ENCODE measurements around the gene RARB.

Gene RARB

DNA sequence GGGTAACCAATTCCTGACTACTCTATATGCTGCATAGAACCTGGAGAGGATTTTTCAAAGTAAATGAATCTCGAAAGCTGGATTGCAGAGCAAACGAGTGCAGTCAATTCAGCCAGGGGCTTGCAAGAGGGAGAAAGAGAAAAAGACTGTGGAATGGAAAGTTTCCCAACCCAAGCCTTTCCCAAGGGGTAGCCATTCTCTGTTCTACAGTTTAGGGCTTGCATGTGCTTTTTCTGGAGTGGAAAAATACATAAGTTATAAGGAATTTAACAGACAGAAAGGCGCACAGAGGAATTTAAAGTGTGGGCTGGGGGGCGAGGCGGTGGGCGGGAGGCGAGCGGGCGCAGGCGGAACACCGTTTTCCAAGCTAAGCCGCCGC lies 511 bp upstream of the RARB start:
- peak; percentile 40 for DNase-seq (ENCODE audit: low read depth)
- H3K4me3 ChIP-seq (replicated peaks; ENCODE audit: low read depth, low read length), result peak overlapping the region; percentile 70
- TF ChIP-seq, protein P1, sequence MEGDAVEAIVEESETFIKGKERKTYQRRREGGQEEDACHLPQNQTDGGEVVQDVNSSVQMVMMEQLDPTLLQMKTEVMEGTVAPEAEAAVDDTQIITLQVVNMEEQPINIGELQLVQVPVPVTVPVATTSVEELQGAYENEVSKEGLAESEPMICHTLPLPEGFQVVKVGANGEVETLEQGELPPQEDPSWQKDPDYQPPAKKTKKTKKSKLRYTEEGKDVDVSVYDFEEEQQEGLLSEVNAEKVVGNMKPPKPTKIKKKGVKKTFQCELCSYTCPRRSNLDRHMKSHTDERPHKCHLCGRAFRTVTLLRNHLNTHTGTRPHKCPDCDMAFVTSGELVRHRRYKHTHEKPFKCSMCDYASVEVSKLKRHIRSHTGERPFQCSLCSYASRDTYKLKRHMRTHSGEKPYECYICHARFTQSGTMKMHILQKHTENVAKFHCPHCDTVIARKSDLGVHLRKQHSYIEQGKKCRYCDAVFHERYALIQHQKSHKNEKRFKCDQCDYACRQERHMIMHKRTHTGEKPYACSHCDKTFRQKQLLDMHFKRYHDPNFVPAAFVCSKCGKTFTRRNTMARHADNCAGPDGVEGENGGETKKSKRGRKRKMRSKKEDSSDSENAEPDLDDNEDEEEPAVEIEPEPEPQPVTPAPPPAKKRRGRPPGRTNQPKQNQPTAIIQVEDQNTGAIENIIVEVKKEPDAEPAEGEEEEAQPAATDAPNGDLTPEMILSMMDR (IDR thresholded peaks at IDR 0.05; ENCODE audit: low read length, missing control alignments), result no peak

DNA sequence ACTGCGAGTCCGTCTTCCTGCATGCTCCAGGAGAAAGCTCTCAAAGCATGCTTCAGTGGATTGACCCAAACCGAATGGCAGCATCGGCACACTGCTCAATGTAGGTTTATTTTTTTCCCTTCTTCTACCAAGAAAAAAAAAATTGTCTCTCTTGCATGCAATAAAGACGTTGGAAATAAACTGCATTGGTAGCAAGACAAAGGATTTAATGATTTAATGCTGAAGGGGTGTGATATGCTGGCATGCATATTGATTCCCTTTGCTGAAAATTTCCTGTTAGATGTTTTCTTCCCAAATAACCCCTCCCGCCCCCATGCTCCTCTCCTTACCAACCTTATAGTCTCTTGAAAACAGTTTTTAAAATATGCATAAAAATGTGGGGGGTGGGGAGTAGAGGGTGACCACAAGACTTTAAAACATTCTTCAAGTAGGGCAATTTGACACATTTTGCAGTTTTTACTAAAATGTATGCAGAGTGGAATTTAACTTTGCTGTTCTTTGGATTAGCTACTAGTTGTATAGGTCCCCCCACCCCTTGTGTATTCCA lies 799 bp downstream of the RARB start:
- peak overlapping the region; percentile 70 for H3K4me3 ChIP-seq (replicated peaks; ENCODE audit: low read depth, low read length)
- DNase-seq (ENCODE audit: low read depth), result no peak
- TF ChIP-seq, protein P1 (IDR thresholded peaks at IDR 0.05; ENCODE audit: low read length, missing control alignments), result no peak

DNA sequence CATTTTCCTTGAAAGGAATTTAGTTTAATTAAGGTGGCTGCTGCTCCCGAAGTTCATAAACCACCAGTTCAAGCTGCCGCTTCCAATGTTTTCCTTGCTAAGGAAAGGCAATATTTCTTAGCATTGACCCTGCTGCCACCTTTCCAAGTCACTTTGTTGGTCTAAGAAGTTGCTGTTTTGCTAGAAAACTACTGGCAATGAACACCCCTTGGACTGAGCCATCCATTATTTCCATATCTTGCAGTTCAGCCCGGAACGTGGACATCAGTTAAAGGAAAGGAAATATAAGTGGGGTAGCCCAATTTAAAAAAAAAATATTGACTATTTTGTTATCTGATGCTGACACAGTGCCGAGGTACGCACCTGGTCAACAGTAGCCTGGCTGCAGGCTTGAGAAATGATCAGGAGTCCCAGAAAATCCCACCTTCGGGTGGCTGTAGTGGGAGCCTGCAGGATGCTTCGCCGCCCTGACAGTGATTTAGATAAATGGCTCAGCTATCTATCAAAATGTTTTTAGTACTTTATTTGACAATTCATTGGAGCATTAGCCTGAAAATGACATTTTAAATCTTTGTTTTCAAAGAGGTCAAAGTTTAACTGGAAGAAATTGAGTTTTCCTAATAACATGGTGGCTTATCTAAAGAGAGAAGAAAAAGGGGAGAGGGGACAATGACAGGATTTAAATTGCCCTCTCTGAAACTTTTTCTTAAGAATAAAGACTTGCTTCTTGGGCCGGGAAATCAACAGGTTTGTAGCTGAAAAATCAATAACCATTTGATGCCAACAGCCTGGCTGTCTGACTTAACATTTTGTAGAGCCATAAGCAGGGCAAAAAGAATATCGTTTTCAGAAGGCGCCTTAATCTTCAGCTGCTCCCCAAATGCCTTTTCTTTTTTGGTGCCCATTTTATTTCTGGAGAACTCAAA lies 1.6 kb downstream of the RARB start:
- peak overlapping the region; percentile 70 for H3K4me3 ChIP-seq (replicated peaks; ENCODE audit: low read depth, low read length)
- TF ChIP-seq, protein P1 (IDR thresholded peaks at IDR 0.05; ENCODE audit: low read length, missing control alignments), result no peak
- no peak for DNase-seq (ENCODE audit: low read depth)

DNA sequence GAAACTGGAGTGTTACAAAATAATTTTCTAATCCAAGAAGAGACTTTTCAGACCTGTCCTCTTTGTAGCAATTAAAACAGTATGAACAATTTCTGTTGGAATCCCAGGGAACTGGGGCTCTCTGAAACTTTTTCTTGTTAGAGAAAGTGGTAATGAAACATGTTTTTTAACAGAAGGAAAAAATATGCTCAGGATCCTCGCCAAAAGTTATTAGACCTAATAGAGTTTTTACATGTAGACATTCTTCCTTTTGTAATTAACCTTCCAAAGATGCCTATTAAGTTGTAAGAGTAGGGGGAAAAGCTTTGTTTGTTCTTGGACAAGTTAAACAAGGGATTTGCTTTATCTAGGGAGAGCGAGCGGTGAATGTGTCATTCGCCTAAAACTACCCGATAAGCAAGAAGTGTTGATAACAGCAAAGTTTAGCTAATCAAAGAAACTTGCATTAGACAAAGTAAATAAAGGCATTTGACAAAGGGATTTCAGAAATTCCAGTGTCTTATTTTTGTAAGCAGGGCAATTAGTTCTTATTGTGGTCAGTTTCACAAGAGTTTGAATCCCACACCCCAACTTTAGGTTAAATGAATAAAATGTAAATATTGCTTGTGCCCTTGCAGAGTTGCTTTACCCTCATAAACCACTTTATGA lies 2.3 kb downstream of the RARB start:
- H3K4me3 ChIP-seq (replicated peaks; ENCODE audit: low read depth, low read length), result peak overlapping the region; percentile 70
- TF ChIP-seq, protein P1 (IDR thresholded peaks at IDR 0.05; ENCODE audit: low read length, missing control alignments), result no peak
- peak; percentile 38 for DNase-seq (ENCODE audit: low read depth)

DNA sequence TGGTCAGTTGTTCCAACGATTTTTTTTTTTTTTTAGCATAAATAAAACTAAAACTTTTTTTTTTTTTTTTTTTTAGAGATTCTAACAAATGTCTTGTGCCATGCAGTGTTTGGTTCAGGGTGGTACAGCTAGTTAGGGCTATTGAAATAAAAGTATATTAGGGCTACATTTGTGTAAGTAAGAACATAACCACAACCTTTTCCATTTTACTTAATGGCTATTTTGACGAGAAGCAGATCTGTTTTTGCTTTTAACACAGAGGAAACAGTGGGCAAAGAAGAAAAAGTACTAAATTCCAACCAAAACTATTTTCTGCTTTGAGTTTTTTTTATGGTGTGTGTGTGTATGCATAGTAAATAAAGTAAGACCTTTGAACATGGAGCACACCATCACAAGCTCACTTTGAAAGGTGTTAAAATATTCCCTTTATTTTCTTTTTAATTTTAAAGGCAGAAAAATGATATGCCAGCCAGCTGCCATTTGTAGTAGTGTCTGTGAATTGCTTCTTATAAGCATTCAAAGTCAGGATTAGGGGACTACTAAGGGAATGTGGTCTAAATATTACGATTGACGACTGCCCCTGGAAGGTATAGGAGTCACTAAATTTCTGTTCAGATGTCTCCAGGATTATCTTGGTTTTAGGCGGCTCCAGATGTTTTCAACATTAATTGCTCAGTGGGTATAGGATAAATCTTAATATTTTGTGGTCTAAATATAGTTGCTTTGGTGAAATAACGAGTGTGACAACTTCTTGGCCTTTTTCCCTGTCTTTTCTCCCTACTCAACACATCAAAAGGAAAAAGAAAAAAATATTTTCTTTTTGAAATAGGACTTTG lies 3.1 kb downstream of the RARB start:
- peak overlapping the region; percentile 70 for H3K4me3 ChIP-seq (replicated peaks; ENCODE audit: low read depth, low read length)
- TF ChIP-seq, protein P1 (IDR thresholded peaks at IDR 0.05; ENCODE audit: low read length, missing control alignments), result no peak
- DNase-seq (ENCODE audit: low read depth), result peak; percentile 17

DNA sequence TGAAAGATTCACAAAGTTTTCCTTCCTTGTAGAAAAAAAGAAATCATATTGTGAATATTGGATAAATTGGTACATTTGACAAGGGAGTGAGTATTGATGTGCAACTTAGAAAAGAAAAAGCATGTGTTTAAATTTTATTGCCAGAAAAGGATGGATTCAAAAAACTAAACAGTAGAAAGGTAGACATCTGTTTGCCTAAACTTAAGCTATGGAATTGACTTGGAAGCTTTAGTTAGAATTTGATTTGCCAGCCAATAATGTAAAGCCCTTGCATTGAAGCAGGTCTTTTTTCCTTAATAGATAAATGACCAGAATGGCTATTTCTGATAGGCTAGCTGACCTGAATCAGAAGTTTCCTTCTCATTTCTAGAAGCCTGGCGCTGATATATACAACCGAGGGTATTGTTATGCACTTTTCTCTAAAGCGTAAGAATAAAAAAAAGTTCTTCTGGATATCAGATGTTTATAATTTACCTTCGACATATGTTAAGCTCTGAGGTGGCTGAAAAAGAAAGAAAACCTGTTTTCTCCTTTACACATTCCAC lies 4.2 kb downstream of the RARB start:
- H3K4me3 ChIP-seq (replicated peaks; ENCODE audit: low read depth, low read length), result no peak overlapping the region
- DNase-seq (ENCODE audit: low read depth), result no peak
- TF ChIP-seq, protein P1 (IDR thresholded peaks at IDR 0.05; ENCODE audit: low read length, missing control alignments), result no peak
